KG1 (cell line): Measurements from ENCODE around the gene HSFX1.

Source experiments
- DNase-seq: peaks from one replicate; lab custom pipeline; 2025; lab: John Stamatoyannopoulos, UW

HSFX1 gene

DNA sequence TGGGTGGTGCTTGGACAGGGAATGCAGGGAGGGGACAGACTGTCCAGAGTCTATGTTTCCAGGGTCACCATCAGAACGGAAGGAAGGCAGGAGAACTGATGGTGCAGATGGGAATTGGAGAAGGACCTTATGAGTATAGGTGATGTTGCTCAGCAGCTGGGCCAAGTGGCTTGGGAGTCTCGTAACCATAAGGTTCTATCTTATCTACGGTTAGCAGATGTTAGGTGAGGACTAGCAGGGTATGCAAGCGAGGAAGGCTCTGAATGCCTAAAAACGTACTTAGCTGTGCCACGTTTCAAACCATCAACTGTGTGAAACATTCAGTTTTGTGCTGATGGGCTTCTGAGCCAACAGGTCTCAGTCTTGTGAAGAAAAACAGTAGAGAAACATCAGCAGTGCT lies 30.2 kb downstream of the HSFX1 start:
- DNase-seq: no peak

DNA sequence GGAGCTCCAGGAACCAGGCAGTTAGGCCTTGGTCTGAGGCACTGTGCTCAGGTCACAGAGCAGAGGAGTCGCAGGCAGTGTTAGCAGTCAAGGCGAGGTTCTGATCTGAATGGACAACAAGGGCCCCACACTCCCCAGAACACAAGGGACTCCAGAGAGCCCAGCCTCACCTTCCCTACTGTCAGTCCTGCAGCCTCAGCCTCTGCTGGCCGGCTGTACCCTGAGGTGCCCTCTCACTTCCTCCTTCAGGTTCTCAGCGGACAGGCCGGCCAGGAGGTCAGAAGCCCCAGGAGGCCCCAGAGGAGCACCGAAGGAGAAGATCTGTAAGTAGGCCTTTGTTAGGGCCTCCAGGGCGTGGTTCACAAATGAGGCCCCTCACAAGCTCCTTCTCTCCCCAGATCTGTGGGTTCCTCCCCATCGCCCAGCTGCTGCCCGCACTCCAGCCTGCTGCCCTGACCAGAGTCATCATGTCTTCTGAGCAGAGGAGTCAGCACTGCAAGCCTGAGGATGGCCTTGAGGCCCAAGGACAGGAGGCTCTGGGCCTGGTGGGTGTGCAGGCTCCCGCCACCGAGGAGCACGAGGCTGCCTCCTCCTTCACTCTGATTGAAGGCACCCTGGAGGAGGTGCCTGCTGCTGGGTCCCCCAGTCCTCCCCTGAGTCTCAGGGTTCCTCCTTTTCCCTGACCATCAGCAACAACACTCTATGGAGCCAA lies 34.0 kb downstream of the HSFX1 start:
- DNase-seq: no peak

DNA sequence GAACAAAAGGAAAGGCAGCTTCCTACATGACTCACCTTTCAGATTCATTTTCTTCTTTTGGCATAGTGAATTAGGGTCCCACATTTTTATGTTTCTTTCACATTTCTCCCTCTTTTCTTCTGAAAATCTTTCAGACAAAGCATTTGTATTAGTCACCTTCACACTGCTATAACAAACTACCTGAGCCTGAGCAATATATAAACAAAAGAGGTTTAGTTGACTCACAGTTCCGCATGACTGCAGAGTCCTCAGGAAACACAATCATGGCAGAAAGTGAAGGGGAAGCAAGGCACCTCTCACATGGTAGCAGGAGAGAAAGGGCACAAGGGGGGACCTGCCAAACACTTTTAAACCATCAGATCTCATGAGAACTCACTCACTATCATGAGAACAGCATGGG lies 44.8 kb downstream of the HSFX1 start:
- no peak for DNase-seq

DNA sequence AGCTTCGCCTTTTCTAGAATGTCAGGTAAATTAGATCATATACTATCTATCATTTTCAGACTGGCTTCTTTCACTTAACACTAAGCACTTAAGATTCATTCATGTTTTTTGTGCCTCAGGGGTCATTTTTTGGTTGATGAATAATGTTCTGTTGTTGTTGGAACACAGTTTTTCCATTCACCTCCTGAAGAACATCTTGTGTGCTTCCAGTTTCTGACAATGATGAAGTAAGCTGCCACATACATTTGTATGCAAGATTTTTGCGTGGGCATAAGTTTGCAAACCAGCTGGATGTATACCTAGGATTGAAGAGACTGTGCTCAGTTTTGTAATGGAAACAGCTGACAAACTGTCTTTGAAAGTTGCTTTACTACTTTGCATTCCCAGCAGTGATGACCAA lies 45.5 kb downstream of the HSFX1 start:
- no peak for DNase-seq

DNA sequence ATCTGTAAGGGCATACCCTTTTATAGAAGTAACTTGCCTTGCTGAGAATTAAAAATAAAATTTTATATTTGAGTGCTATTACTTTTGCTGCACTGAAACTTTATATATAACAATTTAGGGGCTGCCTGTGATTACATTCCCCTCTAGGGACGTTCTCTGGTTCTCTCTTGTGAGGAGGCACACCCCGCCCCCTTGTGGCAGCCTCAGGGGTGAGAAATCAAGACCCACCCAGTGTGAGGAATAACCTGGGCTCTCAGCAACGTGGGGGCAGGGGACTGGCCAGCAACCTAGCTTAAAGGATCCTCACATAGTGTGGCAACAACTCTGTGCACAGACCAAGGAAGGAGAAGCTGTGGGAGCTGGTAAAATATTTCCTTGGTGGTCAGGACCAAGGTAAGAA lies 51.6 kb downstream of the HSFX1 start:
- DNase-seq: no peak
